Neural cell (in vitro differentiated cells): ENCODE data around the gene BPGM. TPM values are rescaled to one million over a fixed set of nuclear protein-coding genes. Genes with fewer than 3 reads are reported as not detected.

ENCODE experiments used
- H2AFZ ChIP-seq: fragments of 200-600, 300-800 bp; sonication (generic), shearing (Covaris generic); 2 replicates; pipeline ENCODE4 v1.6.0; 2014; ENCODE audit warnings: low read depth, mild to moderate bottlenecking, antibody characterized with exemption, low read length, moderate library complexity
- H3F3A ChIP-seq: fragments of 200-600 bp; shearing (Covaris generic); 2 replicates; pipeline ENCODE4 v1.6.1; 2016; ENCODE audit warnings: mild to moderate bottlenecking, moderate library complexity, mixed read lengths, antibody characterized with exemption, low read length; ENCODE audit not compliant: insufficient read depth, poor library complexity, severe bottlenecking
- H3K27ac ChIP-seq: fragments of 200-600, 300-800 bp; sonication (generic), shearing (Covaris generic); 2 replicates; pipeline ENCODE4 v1.5.1; 2014; ENCODE audit warnings: mild to moderate bottlenecking, low read length, moderate library complexity
- H3K27me3 ChIP-seq: fragments of 300-800, 200-600 bp; sonication (generic), shearing (Covaris generic); 2 replicates; pipeline ENCODE4 v1.6.0; 2014; ENCODE audit warnings: mild to moderate bottlenecking, low read depth, low read length, moderate library complexity; ENCODE audit not compliant: insufficient read depth
- H3K36me3 ChIP-seq: fragments of 300-800, 200-600 bp; sonication (generic), shearing (Covaris generic); 2 replicates; pipeline ENCODE4 v1.5.1; 2014; ENCODE audit warnings: mild to moderate bottlenecking, antibody characterized with exemption, low read length, moderate library complexity; ENCODE audit not compliant: insufficient read depth
- H3K4me2 ChIP-seq: fragments of 300-800, 200-600 bp; sonication (generic), shearing (Covaris generic); 2 replicates; pipeline ENCODE4 v1.6.0; 2014; ENCODE audit warnings: mild to moderate bottlenecking, low read length
- H3K4me3 ChIP-seq: fragments of 300-800, 200-600 bp; sonication (generic), shearing (Covaris generic); 2 replicates; pipeline ENCODE4 v1.5.1; 2014; ENCODE audit warnings: mild to moderate bottlenecking, low read length, moderate library complexity
- H3K79me2 ChIP-seq: fragments of 200-600 bp; shearing (Covaris generic); replicated peaks from 2 replicates; pipeline ENCODE4 v1.6.0; 2014; ENCODE audit warnings: mild to moderate bottlenecking, low read length, moderate library complexity; ENCODE audit not compliant: insufficient read depth
- H3K9ac ChIP-seq: fragments of 300-800, 200-600 bp; sonication (generic), shearing (Covaris generic); 2 replicates; pipeline ENCODE4 v1.6.1; 2016; ENCODE audit warnings: mild to moderate bottlenecking, low read length, mixed read lengths
- H3K9me2 ChIP-seq: fragments of 200-600 bp; shearing (Covaris generic); 2 replicates; pipeline ENCODE4 v1.6.1; 2016; ENCODE audit warnings: mild to moderate bottlenecking, low read length, mixed read lengths; ENCODE audit not compliant: insufficient read depth
- H3K9me3 ChIP-seq: fragments of 200-600, 300-800 bp; sonication (generic), shearing (Covaris generic); 2 replicates; pipeline ENCODE4 v1.6.1; 2016; ENCODE audit warnings: mild to moderate bottlenecking, mixed run types, low read length, moderate library complexity, mixed read lengths
- H4K20me1 ChIP-seq: fragments of 200-600 bp; shearing (Covaris generic); 2 replicates; pipeline ENCODE4 v1.6.1; 2016; ENCODE audit warnings: mild to moderate bottlenecking, mixed run types; ENCODE audit not compliant: insufficient read depth
- CTCF ChIP-seq: fragments of 450-650 bp; IDR thresholded peaks from 2 replicates; pipeline ENCODE4 v1.5.1; 2014; ENCODE audit warnings: antibody characterized with exemption, mild to moderate bottlenecking, moderate library complexity; ENCODE audit not compliant: poor library complexity, severe bottlenecking
- EP300 ChIP-seq: fragments of 450-650 bp; conservative IDR thresholded peaks from 2 replicates; pipeline ENCODE4 v1.6.1; 2014; ENCODE audit warnings: antibody characterized with exemption, mild to moderate bottlenecking, moderate library complexity; ENCODE audit not compliant: poor library complexity, severe bottlenecking
- EZH2 ChIP-seq: fragments of 200-600, 300-800 bp; shearing (Covaris generic), sonication (generic); IDR thresholded peaks from 2 replicates; pipeline ENCODE4 v1.6.1; 2014; ENCODE audit warnings: antibody characterized with exemption, low read length, borderline replicate concordance, mild to moderate bottlenecking; ENCODE audit not compliant: insufficient read depth, poor library complexity, severe bottlenecking
- MXI1 ChIP-seq: fragments of 450-650 bp; conservative IDR thresholded peaks from 2 replicates; pipeline ENCODE4 v1.6.1; 2014; ENCODE audit warnings: antibody characterized with exemption, mild to moderate bottlenecking; ENCODE audit not compliant: poor library complexity, severe bottlenecking
- POLR2AphosphoS5 ChIP-seq: IDR thresholded peaks from 2 replicates; pipeline ENCODE4 v1.6.1; 2012
- RAD21 ChIP-seq: fragments of 450-650 bp; conservative IDR thresholded peaks from 2 replicates; pipeline ENCODE4 v1.6.1; 2014; ENCODE audit warnings: antibody characterized with exemption, mild to moderate bottlenecking, moderate library complexity
- REST ChIP-seq: IDR thresholded peaks from 2 replicates; pipeline ENCODE4 v1.6.1; 2012; ENCODE audit warnings: borderline replicate concordance
- SMC3 ChIP-seq: fragments of 450-650 bp; conservative IDR thresholded peaks from 2 replicates; pipeline ENCODE4 v1.6.1; 2014; ENCODE audit warnings: antibody characterized with exemption, mild to moderate bottlenecking, moderate library complexity; ENCODE audit not compliant: poor library complexity
- TAF1 ChIP-seq: IDR thresholded peaks from 2 replicates; pipeline ENCODE4 v1.6.1; 2012; ENCODE audit warnings: low read depth
- polyA plus RNA-seq: library from polyadenylated mRNA; depleted of rRNA; stranded (reverse); fragments of >200 nt; gene quantifications from 2 replicates; pipeline ENCODE4 v1.2.3, GENCODE V29; 2014

Gene BPGM
- polyA plus RNA-seq, 1 donor from 2014 or later: 57.4 TPM

GRCh38 chr7:134712196-134712595, 65.5 kb downstream of the BPGM start (continued):
- TF ChIP-seq REST: no peak

GRCh38 chr7:134714470-134715205, 68.0 kb downstream of the BPGM start:
- Histone ChIP-seq H3K4me2 (no peak overlapping the region), H3K9me2 (no peaks in the 10 kb centered on the region), H3K9ac (no peak overlapping the region), H3K27ac (no peak overlapping the region), H3K79me2 (no peaks in the 10 kb centered on the region), H3K27me3 (no peaks in the 10 kb centered on the region), H3K36me3 (no peaks in the 10 kb centered on the region), H3K9me3 (no peaks in the 10 kb centered on the region), H3F3A (no peaks in the 10 kb centered on the region), H2AFZ (no peak overlapping the region), H4K20me1 (no peaks in the 10 kb centered on the region), H3K4me3 (no peak overlapping the region)
- no peak for TF ChIP-seq REST
- no peak for TF ChIP-seq EP300
- no peak for TF ChIP-seq CTCF
- no peak for TF ChIP-seq RAD21
- TF ChIP-seq TAF1: no peak
- no peak for TF ChIP-seq MXI1
- TF ChIP-seq POLR2AphosphoS5: no peak
- TF ChIP-seq SMC3: no peak
- no peak for TF ChIP-seq EZH2
